Upper lobe of left lung (tissue), 4 donors: Measurements from ENCODE around the gene KNL1.

Experiments used
- POLR2AphosphoS5 ChIP-seq, 2 donors: sonication (generic); formaldehyde crosslinking; IDR thresholded peaks; one replicate each; pipeline ENCODE4 v1.5.1; 2017; ENCODE audit warnings: antibody characterized with exemption in 2 of 2
- TF ChIP-seq, protein P1 (sequence below), 6 experiments: fragments of 450-650 bp in 4 of 6; fragments of 200-600 bp in 2 of 6; sonication (generic) in 2 of 6; IDR thresholded peaks; one replicate each; pipeline ENCODE4 v1.5.1; 2016 to 2019; ENCODE audit warnings: antibody characterized with exemption in 6 of 6

DNA sequence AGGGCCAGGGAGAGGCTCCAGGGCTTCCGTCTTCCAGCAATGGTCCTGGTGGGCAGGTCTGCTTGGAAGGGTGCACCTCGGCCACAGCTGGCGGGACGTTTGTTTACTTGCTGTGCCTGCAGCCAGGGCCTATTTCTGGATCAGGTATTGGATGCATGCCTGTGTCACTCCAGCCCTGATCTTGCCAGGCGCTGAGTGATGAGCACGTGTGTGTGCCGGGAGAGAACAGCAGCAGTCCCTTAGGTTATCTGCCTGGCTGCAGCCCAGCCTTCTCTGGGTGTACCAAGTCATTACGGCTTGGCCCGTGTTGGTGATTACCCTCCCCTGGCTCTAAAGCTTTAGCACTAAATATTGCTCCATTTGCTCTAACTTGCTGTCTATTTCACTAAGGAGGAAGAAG is 44.2 kb upstream of the KNL1 start:
- TF ChIP-seq, protein P1, sequence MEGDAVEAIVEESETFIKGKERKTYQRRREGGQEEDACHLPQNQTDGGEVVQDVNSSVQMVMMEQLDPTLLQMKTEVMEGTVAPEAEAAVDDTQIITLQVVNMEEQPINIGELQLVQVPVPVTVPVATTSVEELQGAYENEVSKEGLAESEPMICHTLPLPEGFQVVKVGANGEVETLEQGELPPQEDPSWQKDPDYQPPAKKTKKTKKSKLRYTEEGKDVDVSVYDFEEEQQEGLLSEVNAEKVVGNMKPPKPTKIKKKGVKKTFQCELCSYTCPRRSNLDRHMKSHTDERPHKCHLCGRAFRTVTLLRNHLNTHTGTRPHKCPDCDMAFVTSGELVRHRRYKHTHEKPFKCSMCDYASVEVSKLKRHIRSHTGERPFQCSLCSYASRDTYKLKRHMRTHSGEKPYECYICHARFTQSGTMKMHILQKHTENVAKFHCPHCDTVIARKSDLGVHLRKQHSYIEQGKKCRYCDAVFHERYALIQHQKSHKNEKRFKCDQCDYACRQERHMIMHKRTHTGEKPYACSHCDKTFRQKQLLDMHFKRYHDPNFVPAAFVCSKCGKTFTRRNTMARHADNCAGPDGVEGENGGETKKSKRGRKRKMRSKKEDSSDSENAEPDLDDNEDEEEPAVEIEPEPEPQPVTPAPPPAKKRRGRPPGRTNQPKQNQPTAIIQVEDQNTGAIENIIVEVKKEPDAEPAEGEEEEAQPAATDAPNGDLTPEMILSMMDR (IDR thresholded peaks at IDR 0.05) = no peak
- no peak for TF ChIP-seq POLR2AphosphoS5 (IDR thresholded peaks at IDR 0.05)
